ENCODE results near the gene PANK4.

- TF ChIP-seq EP300 (IDR thresholded peaks at IDR 0.05; ENCODE audit: low read length) (no peak), ZSCAN29 (IDR thresholded peaks at IDR 0.05) (no peak), SUPT5H (IDR thresholded peaks at IDR 0.05) (no peak), SMAD1 (IDR thresholded peaks at IDR 0.05; ENCODE audit: low read depth, low read length, partially characterized antibody) (no peak), CTCF (IDR thresholded peaks at IDR 0.05 in 2 of 3, conservative IDR thresholded peaks at IDR 0.05 in 1 of 3; ENCODE audit: insufficient read depth in 2 of 3, low read depth in 1 of 3, low read length in 3 of 3) (no peak), U2AF1 (optimal IDR thresholded peaks at IDR 0.05; ENCODE audit: low read depth, low read length) (no peak), ZKSCAN1 (IDR thresholded peaks at IDR 0.05; ENCODE audit: low read depth, low read length) (no peak), IRF2 (CRISPR knock-in tag; IDR thresholded peaks at IDR 0.05) (no peak), MTA1 (IDR thresholded peaks at IDR 0.05; ENCODE audit: borderline replicate concordance) (no peak), RNF2 (IDR thresholded peaks at IDR 0.05) (no peak), ZNF197 (CRISPR knock-in tag; IDR thresholded peaks at IDR 0.05; ENCODE audit: low read depth) (no peak)
Measured at GRCh38 chr1:2466270-2466665, 60.1 kb downstream of the PANK4 start.
